ENCODE measurements around the gene MAGI2. TPM values are rescaled to one million over a fixed set of nuclear protein-coding genes. Genes with fewer than 3 reads are reported as not detected.

The MAGI2 gene
- total RNA-seq, 1 experiment from 2014 or later = 0.22 TPM

GRCh38 chr7:78402096-78402495, 1051.4 kb downstream of the MAGI2 start:
- no peak overlapping the region for H2AFZ ChIP-seq (ENCODE audit: low read depth, low read length, poor library complexity, severe bottlenecking)
- H3K36me3 ChIP-seq (ENCODE audit: control insufficient read depth in 1 of 2, insufficient read depth in 2 of 2, low read length in 2 of 2) = no peaks in the 10 kb centered on the region
- ChIA-PET CTCF (no interaction called here), RAD21 (ENCODE audit: low non-redundant PET in 1 of 2, low total read pairs in 2 of 2, uncharacterized antibody in 2 of 2, unreplicated experiment in 2 of 2) (no interaction called here), POLR2A (no interaction called here)
- H3K9ac ChIP-seq (ENCODE audit: low read length) = no peak overlapping the region
- no peaks in the 10 kb centered on the region for H3K4me1 ChIP-seq (ENCODE audit: control insufficient read depth in 1 of 2, insufficient read depth in 2 of 2, low read length in 2 of 2)
- peaks cover 43% of the 10 kb centered on the region for H3K27me3 ChIP-seq (ENCODE audit: insufficient read depth, low read length)
- no peak for TF ChIP-seq ZFX (IDR thresholded peaks at IDR 0.05)
- no peak for TF ChIP-seq SRF (IDR thresholded peaks at IDR 0.05; ENCODE audit: low read depth)
- TF ChIP-seq CEBPB (IDR thresholded peaks at IDR 0.05; ENCODE audit: low read depth) = no peak
- no peak for TF ChIP-seq TCF7L2 (IDR thresholded peaks at IDR 0.05; ENCODE audit: borderline replicate concordance, extremely low read depth, insufficient read depth, insufficient read length)
- no peak for TF ChIP-seq YY1 (IDR thresholded peaks at IDR 0.05; ENCODE audit: extremely low read depth, insufficient replicate concordance, low read depth, low read length)
- no peak for DNase-seq (ENCODE audit: low read depth, low spot score)
- no peaks in the 10 kb centered on the region for H3K9me3 ChIP-seq (ENCODE audit: control insufficient read depth in 1 of 2, insufficient read depth in 1 of 2, low read depth in 1 of 2, low read length in 2 of 2)
- no peaks in the 10 kb centered on the region for H4K20me1 ChIP-seq (ENCODE audit: insufficient read depth)
- intact Hi-C loops (cut with micrococcal nuclease) = no loop called here
- H3K4me3 ChIP-seq (replicated peaks in 1 of 2; ENCODE audit: low read depth in 1 of 2, low read length in 2 of 2) = no peak overlapping the region
- H3K4me2 ChIP-seq (ENCODE audit: low read length) = no peak overlapping the region
- no peaks in the 10 kb centered on the region for H3K9me2 ChIP-seq (ENCODE audit: insufficient read depth)
- no peaks in the 10 kb centered on the region for H3K79me2 ChIP-seq (ENCODE audit: insufficient read depth, low read length)
- no peak overlapping the region for H3K27ac ChIP-seq (ENCODE audit: low read depth, low read length)
- ATAC-seq = no peak
- no TSS peak for BruUV-seq (replicated peaks)

DNA sequence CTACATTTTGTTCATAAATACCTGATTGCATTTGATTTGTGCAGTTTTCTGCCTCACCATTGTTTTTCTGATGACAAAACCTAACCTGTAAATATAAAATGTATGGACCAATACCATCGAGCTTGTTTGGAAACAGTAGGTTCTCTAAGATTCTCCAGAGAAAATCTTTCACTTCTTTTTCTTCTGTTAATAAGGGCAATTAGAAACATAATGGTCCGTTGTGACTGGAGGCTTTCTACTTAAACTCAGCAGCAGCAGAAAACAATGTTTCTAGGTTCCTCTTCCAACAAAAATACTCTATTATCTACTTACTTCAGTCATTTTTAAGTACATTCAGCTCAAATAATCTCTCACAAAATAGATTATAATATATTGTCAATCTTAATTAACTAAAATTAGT, 1053.4 kb downstream of the MAGI2 start:
- no peaks in the 10 kb centered on the region for H3K9me2 ChIP-seq (ENCODE audit: insufficient read depth)
- H3K9ac ChIP-seq (ENCODE audit: low read length) = no peak overlapping the region
- ChIA-PET RAD21 (ENCODE audit: low non-redundant PET in 1 of 2, low total read pairs in 2 of 2, uncharacterized antibody in 2 of 2, unreplicated experiment in 2 of 2) (no interaction called here), CTCF (no interaction called here), POLR2A (no interaction called here)
- H3K4me2 ChIP-seq (ENCODE audit: low read length) = no peak overlapping the region
- H2AFZ ChIP-seq (ENCODE audit: low read depth, low read length, poor library complexity, severe bottlenecking) = no peak overlapping the region
- no peaks in the 10 kb centered on the region for H3K36me3 ChIP-seq (ENCODE audit: control insufficient read depth in 1 of 2, insufficient read depth in 2 of 2, low read length in 2 of 2)
- H4K20me1 ChIP-seq (ENCODE audit: insufficient read depth) = no peaks in the 10 kb centered on the region
- intact Hi-C loops (cut with micrococcal nuclease) = no loop called here
- ATAC-seq (no peak), DNase-seq (ENCODE audit: low read depth, low spot score) (no peak)
- no peak overlapping the region for H3K27ac ChIP-seq (ENCODE audit: low read depth, low read length)
- no peak overlapping the region for H3K4me3 ChIP-seq (replicated peaks in 1 of 2; ENCODE audit: low read depth in 1 of 2, low read length in 2 of 2)
- H3K4me1 ChIP-seq (ENCODE audit: control insufficient read depth in 1 of 2, insufficient read depth in 2 of 2, low read length in 2 of 2) = no peaks in the 10 kb centered on the region
- TF ChIP-seq, protein P1, sequence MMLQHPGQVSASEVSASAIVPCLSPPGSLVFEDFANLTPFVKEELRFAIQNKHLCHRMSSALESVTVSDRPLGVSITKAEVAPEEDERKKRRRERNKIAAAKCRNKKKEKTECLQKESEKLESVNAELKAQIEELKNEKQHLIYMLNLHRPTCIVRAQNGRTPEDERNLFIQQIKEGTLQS (IDR thresholded peaks at IDR 0.05) = no peak
- TF ChIP-seq RAD21 (IDR thresholded peaks at IDR 0.05; ENCODE audit: low read depth) = no peak
- no peak for TF ChIP-seq POLR2AphosphoS5 (IDR thresholded peaks at IDR 0.05; ENCODE audit: low read depth, low read length)
- H3K79me2 ChIP-seq (ENCODE audit: insufficient read depth, low read length) = no peaks in the 10 kb centered on the region
- H3K27me3 ChIP-seq (ENCODE audit: insufficient read depth, low read length) = peaks cover 45% of the 10 kb centered on the region; the same call in 1 of the 2 replicates
- H3K9me3 ChIP-seq (ENCODE audit: control insufficient read depth in 1 of 2, insufficient read depth in 1 of 2, low read depth in 1 of 2, low read length in 2 of 2) = no peaks in the 10 kb centered on the region
- BruUV-seq (replicated peaks) = no TSS peak
